ENCODE results near the gene SCAMP2.

DNA sequence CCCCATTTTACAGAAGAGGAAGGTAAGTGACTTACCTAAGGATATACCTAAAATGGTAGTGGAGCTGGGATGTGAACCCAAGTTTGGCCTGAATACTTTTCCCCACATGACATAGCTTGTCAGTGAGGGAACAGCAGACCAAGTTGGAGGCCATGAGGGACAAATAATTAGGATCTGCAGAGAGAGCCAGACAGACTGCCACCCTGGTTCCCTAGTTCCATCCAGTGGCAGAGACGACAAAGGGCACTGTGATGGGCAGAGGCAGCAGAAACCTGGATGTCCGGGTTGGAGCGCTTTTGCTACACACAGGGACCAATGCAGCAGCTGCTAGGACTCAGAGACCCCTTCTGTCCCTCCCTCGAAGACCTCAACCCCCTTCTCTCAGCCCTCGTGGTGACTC lies 45.6 kb downstream of the SCAMP2 start:
- TF ChIP-seq RAD21 (IDR thresholded peaks at IDR 0.05; ENCODE audit: low read depth) (0 out of 2 replicates have a peak, but pooled peaks have one; percentile 11), FOXM1 (IDR thresholded peaks at IDR 0.05; ENCODE audit: borderline replicate concordance, low read depth) (no peak), CREB1 (IDR thresholded peaks at IDR 0.05; ENCODE audit: low read depth) (no peak), ZBTB7A (IDR thresholded peaks at IDR 0.05; ENCODE audit: low read depth) (no peak)

Measured in Ishikawa (cell line).